CD4-positive, alpha-beta T cell treated with Interleukin-21 for 1 hour (primary cell): ENCODE data around the gene GOPC.

Experiments
- DNase-seq: peaks from one replicate; pipeline ENCODE4 v3.0.0-alpha.2; 2020

Gene GOPC

DNA sequence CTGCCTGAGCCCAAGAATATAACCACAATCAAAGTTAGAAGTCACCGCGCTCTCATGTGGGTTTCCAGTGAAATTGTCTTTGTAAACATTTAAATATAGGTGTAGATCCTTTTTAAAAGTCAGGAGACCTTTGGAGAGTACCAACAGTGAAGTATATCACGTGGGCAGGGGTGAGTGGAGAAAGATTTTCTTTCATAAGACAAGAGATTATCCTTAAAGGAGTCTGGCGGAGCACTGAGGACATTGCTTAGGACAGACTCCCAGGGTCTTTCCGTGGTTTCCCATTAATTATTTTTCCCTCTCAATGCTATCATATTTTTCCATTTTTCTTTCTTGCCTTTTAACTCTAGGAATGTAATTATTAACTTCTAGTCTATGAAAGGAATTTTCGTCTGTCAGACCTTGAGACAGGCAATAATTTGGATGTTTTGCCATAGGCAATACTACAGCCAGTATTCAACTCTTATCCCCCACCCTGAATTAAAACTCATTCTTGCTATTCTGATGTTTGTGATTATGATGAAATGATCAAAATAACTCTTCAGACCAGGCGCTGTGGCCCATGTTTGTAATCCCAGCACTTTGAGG lies 88.4 kb downstream of the GOPC start:
- DNase-seq = no peak

DNA sequence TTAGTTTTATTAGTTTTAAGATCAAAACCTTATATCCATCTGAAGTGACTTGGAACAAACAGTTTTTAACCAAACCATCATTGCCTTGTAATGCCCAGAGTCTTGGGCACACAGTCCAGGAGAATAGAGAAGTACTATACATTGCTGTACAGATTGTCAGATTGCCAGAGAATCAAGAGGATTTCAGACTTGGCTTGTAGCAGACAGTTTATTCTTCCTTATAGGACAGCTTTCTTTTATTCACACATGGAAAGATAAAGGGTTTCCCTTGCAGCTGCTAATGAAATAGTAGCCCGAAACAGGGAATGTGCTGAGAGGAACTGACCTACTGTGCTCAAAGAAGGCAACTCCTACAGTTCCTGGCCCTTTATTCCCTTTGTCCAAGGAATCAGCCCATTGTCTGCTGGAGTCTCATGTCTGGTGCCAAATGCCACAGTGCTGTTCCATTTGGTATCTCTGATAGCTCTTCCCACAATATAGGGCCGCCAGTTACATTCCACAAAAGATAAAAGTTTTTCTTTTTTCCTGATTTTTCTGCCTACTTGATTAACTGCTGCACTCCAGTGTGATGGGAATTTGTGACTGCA lies 89.2 kb downstream of the GOPC start:
- no peak for DNase-seq

DNA sequence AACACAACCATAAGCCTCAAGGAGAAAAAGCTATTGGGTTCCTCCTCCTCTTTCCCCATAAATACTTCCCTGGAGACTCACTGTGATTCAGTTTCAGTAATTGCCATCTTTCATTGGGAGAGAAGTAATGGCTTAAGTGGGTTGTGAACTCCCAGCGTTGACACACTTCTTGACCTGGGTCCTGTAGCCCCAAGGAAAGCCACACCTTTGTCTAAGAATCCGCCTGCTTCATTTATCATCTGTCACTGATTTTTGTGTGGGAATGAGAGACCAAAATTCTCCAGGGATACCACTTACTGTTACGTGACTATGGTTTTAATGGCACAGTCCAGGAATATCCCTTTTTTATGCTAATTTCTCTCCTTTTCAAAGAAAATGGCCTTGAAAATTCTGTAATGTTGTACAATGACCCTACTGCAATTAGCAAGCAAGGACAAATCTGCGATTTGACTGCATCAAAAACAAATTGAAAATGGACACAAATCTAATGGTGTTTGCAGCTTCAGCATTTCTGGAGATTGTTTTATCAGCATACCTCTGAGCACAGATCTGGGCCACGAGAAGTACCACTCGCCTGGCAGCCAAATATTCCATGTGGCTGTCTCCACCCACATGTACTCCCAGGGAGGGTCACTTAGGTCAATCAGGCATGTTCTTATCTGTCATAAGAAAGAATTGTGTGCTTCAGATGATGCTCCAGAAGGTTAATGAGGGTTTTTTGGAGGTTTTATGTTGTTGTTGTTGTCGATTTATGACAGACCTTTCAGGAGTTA lies 90.1 kb downstream of the GOPC start:
- no peak for DNase-seq
